H9 (cell line): ENCODE results near the gene CXCL1. TPM values are rescaled to one million over a fixed set of nuclear protein-coding genes. Genes with fewer than 3 reads are reported as not detected.

ENCODE experiments used
- DNase-seq: peaks from one replicate; pipeline ENCODE4 v3.0.0-alpha.2; 2017
- H2AFZ ChIP-seq: one replicate; pipeline ENCODE4 v1.6.1; 2013; ENCODE audit warnings: mild to moderate bottlenecking, low read length, control low read depth, moderate library complexity
- H2AK5ac ChIP-seq: 2 replicates; pipeline ENCODE4 v1.6.1; 2013; ENCODE audit warnings: low read length, control low read depth, mixed read lengths; ENCODE audit not compliant: insufficient read length
- H2BK120ac ChIP-seq: one replicate; pipeline ENCODE4 v1.6.1; 2013; ENCODE audit warnings: low read depth, mild to moderate bottlenecking, low read length, control low read depth, inconsistent platforms; ENCODE audit not compliant: poor library complexity, severe bottlenecking
- H2BK12ac ChIP-seq: 2 replicates; pipeline ENCODE4 v1.6.1; 2013; ENCODE audit warnings: low read length, control low read depth, mixed read lengths, low read depth; ENCODE audit not compliant: insufficient read length
- H2BK15ac ChIP-seq: 2 replicates; pipeline ENCODE4 v1.6.1; 2013; ENCODE audit warnings: low read depth, low read length, control low read depth
- H2BK20ac ChIP-seq: one replicate; pipeline ENCODE4 v1.6.1; 2013; ENCODE audit warnings: low read depth, mild to moderate bottlenecking, low read length, control low read depth, inconsistent platforms; ENCODE audit not compliant: poor library complexity, severe bottlenecking
- H2BK5ac ChIP-seq: 2 replicates; pipeline ENCODE4 v1.6.1; 2013; ENCODE audit warnings: low read length, control low read depth, mixed read lengths; ENCODE audit not compliant: insufficient read length
- H3K14ac ChIP-seq: 2 replicates; pipeline ENCODE4 v1.6.1; 2013; ENCODE audit warnings: low read length, control low read depth; ENCODE audit not compliant: insufficient read depth
- H3K18ac ChIP-seq: 2 replicates; pipeline ENCODE4 v1.6.1; 2013; ENCODE audit warnings: low read depth, mild to moderate bottlenecking, mixed read lengths, low read length, control low read depth; ENCODE audit not compliant: insufficient read length
- H3K23ac ChIP-seq: 2 replicates; pipeline ENCODE4 v1.6.1; 2013; ENCODE audit warnings: low read length, control low read depth, mixed read lengths, low read depth; ENCODE audit not compliant: insufficient read length
- H3K23me2 ChIP-seq: 2 replicates; pipeline ENCODE4 v1.6.1; 2013; ENCODE audit warnings: low read depth, mild to moderate bottlenecking, mixed read lengths, low read length, control low read depth; ENCODE audit not compliant: insufficient read length, poor library complexity, severe bottlenecking
- H3K27ac ChIP-seq: 2 replicates; pipeline ENCODE4 v1.5.1; 2013; ENCODE audit warnings: low read length, control low read depth, mixed read lengths, low read depth; ENCODE audit not compliant: insufficient read length
- H3K27me3 ChIP-seq: 2 replicates; pipeline ENCODE4 v1.6.1; 2013; ENCODE audit warnings: low read length, control low read depth, inconsistent platforms; ENCODE audit not compliant: insufficient read depth
- H3K4ac ChIP-seq: 2 replicates; pipeline ENCODE4 v1.6.1; 2013; ENCODE audit warnings: low read depth, mild to moderate bottlenecking, control low read depth, inconsistent platforms, low read length, moderate library complexity
- H3K4me1 ChIP-seq: 2 replicates; pipeline ENCODE4 v1.6.1; 2013; ENCODE audit warnings: low read length, control low read depth, inconsistent platforms; ENCODE audit not compliant: insufficient read depth
- H3K4me2 ChIP-seq: 2 replicates; pipeline ENCODE4 v1.6.1; 2013; ENCODE audit warnings: low read length, control low read depth, mixed read lengths; ENCODE audit not compliant: insufficient read length, insufficient read depth
- H3K56ac ChIP-seq: 2 replicates; pipeline ENCODE4 v1.6.1; 2013; ENCODE audit warnings: low read depth, mild to moderate bottlenecking, mixed read lengths, low read length, control low read depth; ENCODE audit not compliant: insufficient read length
- H3K79me1 ChIP-seq: 2 replicates; pipeline ENCODE4 v1.6.1; 2013; ENCODE audit warnings: low read depth, mild to moderate bottlenecking, moderate library complexity, low read length, control low read depth, inconsistent platforms; ENCODE audit not compliant: insufficient read depth, poor library complexity, severe bottlenecking
- H3K79me2 ChIP-seq: 2 replicates; pipeline ENCODE4 v1.6.1; 2013; ENCODE audit warnings: low read length, control low read depth, inconsistent platforms; ENCODE audit not compliant: insufficient read depth
- H3K9ac ChIP-seq: 2 replicates; pipeline ENCODE4 v1.6.1; 2013; ENCODE audit warnings: low read length, control low read depth, mixed read lengths; ENCODE audit not compliant: insufficient read length; ENCODE audit errors: extremely low read depth
- H3K9me3 ChIP-seq: one replicate; pipeline ENCODE4 v1.6.1; 2013; ENCODE audit warnings: low read depth, low read length, inconsistent platforms; ENCODE audit not compliant: control insufficient read depth
- H3T11ph ChIP-seq: one replicate; pipeline ENCODE4 v1.6.1; 2013; ENCODE audit warnings: mild to moderate bottlenecking, low read length, control low read depth, inconsistent platforms
- H4K20me1 ChIP-seq: one replicate; pipeline ENCODE4 v1.6.1; 2013; ENCODE audit not compliant: control insufficient read depth, insufficient read length, insufficient read depth
- H4K5ac ChIP-seq: 2 replicates; pipeline ENCODE4 v1.6.1; 2013; ENCODE audit warnings: low read depth, mild to moderate bottlenecking, mixed read lengths, low read length, control low read depth; ENCODE audit not compliant: insufficient read length
- H4K8ac ChIP-seq: replicated peaks from 2 replicates; pipeline ENCODE4 v1.6.1; 2013; ENCODE audit warnings: low read length, control low read depth, mixed read lengths, low read depth; ENCODE audit not compliant: insufficient read length
- H4K91ac ChIP-seq: 2 replicates; pipeline ENCODE4 v1.6.1; 2013; ENCODE audit warnings: low read depth, mild to moderate bottlenecking, moderate library complexity, mixed read lengths, low read length, control low read depth; ENCODE audit not compliant: insufficient read length
- H3K27ac Mint-ChIP-seq, 3 experiments: 2 replicates in 2 of 3; 3 replicates in 1 of 3; pipeline ENCODE4 v1.8.0; 2020 to 2021; ENCODE audit warnings: mixed read lengths in 3 of 3, mild to moderate bottlenecking in 1 of 3, moderate library complexity in 1 of 3
- H3K27me3 Mint-ChIP-seq: 2 replicates; pipeline ENCODE4 v1.8.0; 2021; ENCODE audit warnings: low read depth, mild to moderate bottlenecking, moderate library complexity, mixed read lengths
- H3K36me3 Mint-ChIP-seq, 3 experiments: 2 replicates in 2 of 3; 3 replicates in 1 of 3; pipeline ENCODE4 v1.8.0; 2020 to 2021; ENCODE audit warnings: low read depth in 3 of 3, mixed read lengths in 3 of 3; ENCODE audit not compliant: insufficient read depth in 1 of 3
- H3K4me1 Mint-ChIP-seq, 2 experiments: 2 replicates each; pipeline ENCODE4 v1.8.0; 2020; ENCODE audit warnings: mixed read lengths in 2 of 2
- H3K4me3 Mint-ChIP-seq, 2 experiments: 2 replicates in 1 of 2; 3 replicates in 1 of 2; pipeline ENCODE4 v1.8.0; 2020 to 2021; ENCODE audit warnings: mild to moderate bottlenecking in 2 of 2, mixed read lengths in 2 of 2, moderate library complexity in 1 of 2
- H3K9me3 Mint-ChIP-seq, 2 experiments: 2 replicates in 1 of 2; 3 replicates in 1 of 2; pipeline ENCODE4 v1.8.0; 2020; ENCODE audit warnings: mild to moderate bottlenecking in 2 of 2, mixed read lengths in 2 of 2, moderate library complexity in 1 of 2
- total RNA-seq: library from RNA; stranded (reverse); gene quantifications from 2 replicates; pipeline ENCODE4 v1.2.1, GENCODE V29; 2021
- TF ChIP-seq, protein P1 (sequence below): fragments of 200-600 bp; sonication (generic); conservative IDR thresholded peaks from 3 replicates; pipeline ENCODE4 v1.8.0; 2021; ENCODE audit warnings: antibody characterized with exemption, mild to moderate bottlenecking

The CXCL1 gene
- total RNA-seq, 1 experiment from 2014 or later, result 0.20 TPM

DNA sequence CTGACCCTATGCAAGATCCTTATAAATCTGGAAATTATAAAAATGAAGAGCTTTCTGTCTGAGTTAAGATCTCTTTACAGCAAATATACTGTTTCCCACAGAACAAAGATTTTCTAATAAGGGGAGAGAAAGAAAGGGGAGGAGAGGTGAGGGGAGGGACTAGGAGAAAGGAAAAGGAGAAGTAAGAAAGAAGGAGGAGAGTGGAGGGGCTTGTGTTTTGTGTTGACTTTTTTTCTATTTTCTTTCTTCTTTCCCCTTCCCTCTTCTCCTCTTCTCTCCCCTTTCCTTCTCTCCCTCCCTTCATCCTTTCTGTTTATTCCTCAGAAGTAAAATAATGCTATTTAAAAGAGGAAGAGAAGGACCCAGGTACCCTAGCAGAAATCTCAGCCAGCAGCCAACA, 26.5 kb upstream of the CXCL1 start:
- H2BK20ac ChIP-seq, result no peak overlapping the region
- H3K4me3 Mint-ChIP-seq, result no peak overlapping the region
- no peak overlapping the region for H2AFZ ChIP-seq
- no peak overlapping the region for H2BK120ac ChIP-seq
- peaks cover 4 to 11% of the 10 kb centered on the region in 2 experiments for H3K4me1 Mint-ChIP-seq
- DNase-seq, result no peak
- no peak overlapping the region for H4K91ac ChIP-seq
- no peak overlapping the region for H3K4me2 ChIP-seq
- no peaks in the 10 kb centered on the region for H3K23me2 ChIP-seq
- H3K27ac Mint-ChIP-seq, result no peak overlapping the region
- H3K79me2 ChIP-seq, result no peaks in the 10 kb centered on the region
- H3K27me3 Mint-ChIP-seq, result peaks cover 21% of the 10 kb centered on the region
- TF ChIP-seq, protein P1, sequence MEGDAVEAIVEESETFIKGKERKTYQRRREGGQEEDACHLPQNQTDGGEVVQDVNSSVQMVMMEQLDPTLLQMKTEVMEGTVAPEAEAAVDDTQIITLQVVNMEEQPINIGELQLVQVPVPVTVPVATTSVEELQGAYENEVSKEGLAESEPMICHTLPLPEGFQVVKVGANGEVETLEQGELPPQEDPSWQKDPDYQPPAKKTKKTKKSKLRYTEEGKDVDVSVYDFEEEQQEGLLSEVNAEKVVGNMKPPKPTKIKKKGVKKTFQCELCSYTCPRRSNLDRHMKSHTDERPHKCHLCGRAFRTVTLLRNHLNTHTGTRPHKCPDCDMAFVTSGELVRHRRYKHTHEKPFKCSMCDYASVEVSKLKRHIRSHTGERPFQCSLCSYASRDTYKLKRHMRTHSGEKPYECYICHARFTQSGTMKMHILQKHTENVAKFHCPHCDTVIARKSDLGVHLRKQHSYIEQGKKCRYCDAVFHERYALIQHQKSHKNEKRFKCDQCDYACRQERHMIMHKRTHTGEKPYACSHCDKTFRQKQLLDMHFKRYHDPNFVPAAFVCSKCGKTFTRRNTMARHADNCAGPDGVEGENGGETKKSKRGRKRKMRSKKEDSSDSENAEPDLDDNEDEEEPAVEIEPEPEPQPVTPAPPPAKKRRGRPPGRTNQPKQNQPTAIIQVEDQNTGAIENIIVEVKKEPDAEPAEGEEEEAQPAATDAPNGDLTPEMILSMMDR, result no peak
- H2BK5ac ChIP-seq, result no peak overlapping the region
- H3K9ac ChIP-seq, result no peak overlapping the region
- H4K8ac ChIP-seq, result no peak overlapping the region
- no peak overlapping the region for H3T11ph ChIP-seq
- no peak overlapping the region for H3K23ac ChIP-seq
- no peaks in the 10 kb centered on the region for H3K9me3 Mint-ChIP-seq
- H3K36me3 Mint-ChIP-seq, result no peaks in the 10 kb centered on the region
- H3K79me1 ChIP-seq, result no peaks in the 10 kb centered on the region
- no peaks in the 10 kb centered on the region for H3K4me1 ChIP-seq
- H3K9me3 ChIP-seq, result no peaks in the 10 kb centered on the region
- no peak overlapping the region for H3K27ac ChIP-seq
- H4K20me1 ChIP-seq, result no peaks in the 10 kb centered on the region
- no peak overlapping the region for H3K14ac ChIP-seq
- H3K56ac ChIP-seq, result no peak overlapping the region
- no peak overlapping the region for H4K5ac ChIP-seq
- no peaks in the 10 kb centered on the region for H3K27me3 ChIP-seq
- H2BK15ac ChIP-seq, result no peak overlapping the region
- H2AK5ac ChIP-seq, result no peak overlapping the region
- no peak overlapping the region for H3K4ac ChIP-seq
- H3K18ac ChIP-seq, result no peak overlapping the region
- H2BK12ac ChIP-seq, result no peak overlapping the region
